ENCODE results near the gene IL1RAPL2.
"Not testable (repeated sequence)": the region's sequence is repeated elsewhere in the genome, so short reads cannot be mapped to it uniquely, and the experiment has no call there.

IL1RAPL2 gene

DNA sequence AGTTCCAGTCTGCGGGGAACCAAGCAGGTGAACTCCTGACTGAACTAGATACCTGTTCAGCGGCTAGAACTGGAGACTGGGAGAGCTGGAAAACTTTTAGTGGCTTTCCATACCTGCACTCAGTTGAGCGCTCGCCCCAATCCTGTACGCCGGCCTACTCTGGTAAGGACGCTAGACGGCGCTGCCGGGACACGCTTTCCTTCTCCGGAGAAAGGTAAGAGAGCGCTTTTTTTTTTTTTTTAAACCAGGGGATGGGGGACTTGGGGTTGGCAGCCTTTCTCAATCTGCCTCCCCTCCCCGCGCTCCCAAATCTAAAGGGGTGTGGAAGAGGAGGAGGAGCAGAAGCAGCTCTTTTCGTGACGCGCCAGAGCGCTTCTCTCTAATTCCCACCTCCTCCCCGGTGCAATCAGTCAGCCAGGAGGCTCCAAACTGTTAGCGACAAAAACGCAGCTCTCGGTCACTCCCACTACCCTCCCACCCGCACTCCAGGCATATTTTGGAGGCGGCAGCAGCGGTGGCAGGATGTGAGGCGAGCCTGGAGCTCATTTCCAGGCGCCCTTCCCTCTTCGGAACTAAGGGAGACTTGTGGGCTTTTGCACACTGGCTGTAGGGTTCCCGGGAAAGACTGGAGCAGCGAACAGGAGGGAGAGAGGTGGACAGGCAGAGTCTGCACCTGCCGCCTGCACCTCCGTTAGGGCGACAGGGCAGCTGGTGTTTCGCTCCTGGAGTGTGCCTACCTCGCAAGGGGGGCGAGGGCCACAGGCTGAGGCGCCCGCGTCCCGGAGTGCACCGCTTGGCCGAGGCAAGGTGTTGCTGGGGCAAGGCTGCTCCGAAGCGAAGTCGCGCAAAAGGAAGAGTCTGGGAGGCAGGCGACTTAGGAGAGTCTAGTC, at the start of gene IL1RAPL2:
Gene IL1RAPL2 (plus strand): TSS at position 409 of the 890 bp plus-strand sequence.
- DNase-seq = no peak

DNA sequence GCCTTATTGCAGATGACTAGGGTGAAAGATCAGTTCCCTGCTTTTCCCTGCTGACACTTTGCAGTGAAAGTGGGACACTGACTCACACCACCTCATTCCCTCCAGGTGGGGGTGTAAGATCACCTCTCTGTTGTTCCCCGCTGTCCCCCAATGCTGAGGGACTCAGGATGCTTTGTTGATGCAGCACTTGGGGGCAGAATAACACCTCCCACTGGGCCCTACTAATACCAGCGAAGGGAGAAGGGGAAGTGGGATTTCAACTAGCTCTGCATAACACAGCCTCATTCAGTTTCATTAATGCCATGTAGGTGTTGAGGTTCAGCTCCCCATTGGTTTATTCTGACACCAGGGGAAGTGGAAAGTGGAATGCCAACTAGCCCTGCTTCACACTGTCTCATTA, 43.6 kb upstream of the IL1RAPL2 start:
- DNase-seq = no peak

DNA sequence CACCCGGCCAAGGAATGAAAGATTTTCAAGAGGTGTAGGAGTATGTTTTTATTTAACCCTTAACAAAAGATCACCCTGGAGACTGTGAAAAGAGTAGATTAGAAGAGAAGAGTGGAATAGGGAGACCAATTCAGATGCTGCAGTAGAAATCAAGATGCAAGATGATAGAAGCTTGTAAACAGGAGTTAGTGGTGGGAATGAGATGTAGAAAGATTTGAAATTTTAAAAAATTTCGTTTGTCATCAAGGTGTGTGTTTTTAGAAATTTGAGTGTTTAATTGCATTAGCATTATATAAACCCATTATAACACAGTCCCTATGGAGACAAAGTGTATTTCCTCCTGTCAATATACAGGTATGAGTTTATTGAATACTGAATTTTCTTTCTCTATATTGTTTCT, 42.1 kb upstream of the IL1RAPL2 start:
- DNase-seq = no peak

DNA sequence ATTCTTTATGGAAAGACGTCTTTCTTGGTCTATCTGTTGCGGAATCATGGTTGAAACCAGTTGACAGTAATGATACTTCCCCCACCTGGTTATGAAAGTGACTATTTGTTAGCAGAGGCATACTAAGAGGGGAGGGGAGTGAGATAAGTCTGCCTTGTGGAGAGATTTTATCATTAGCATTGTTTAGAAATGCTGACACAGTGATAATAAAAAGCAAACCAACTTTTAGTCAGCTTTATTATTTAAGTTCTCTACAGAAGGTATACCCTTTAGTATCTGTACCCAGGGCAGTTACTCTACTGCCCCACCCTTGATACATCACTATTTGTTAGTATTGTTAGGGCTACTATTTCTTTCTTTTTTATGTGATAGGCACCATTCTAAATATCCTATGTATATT, 26.9 kb upstream of the IL1RAPL2 start:
- no peak for DNase-seq

DNA sequence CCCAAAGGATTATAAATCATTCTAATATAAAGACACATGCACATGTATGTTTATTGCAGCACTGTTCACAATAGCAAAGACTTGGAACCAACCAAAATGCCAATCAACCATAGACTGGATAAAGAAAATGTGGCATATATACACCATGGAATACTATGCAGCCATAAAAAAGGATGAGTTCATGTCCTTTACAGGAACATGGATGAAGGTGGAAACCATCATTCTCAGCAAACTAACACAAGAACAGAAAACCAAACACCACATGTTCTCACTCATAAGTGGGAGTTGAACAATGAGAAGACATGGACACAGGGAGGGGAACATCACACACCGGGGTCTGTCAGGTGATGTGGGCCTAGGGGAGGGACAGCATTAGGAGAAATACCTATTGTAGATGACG, 23.6 kb upstream of the IL1RAPL2 start:
- DNase-seq = not testable (repeated sequence)

DNA sequence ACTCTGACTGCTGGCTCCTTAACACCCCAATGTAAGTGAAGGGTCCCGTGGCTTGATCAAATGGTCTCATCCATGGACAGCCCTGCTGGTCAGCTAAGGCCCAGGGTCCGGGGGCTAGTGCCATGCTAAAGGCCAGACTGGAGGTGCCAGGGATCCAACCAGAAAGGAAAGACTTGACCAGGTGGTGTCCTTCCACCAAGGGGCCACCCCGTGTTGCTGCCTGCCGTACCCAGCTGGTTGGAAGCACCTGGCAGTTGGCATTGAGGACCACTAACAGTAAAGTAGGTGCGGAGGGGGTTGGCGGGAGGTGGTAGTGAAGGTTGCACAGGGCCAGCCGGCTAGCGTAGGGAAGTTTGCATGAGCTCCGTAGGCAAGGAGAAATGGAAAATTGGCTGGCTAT, 1.7 kb upstream of the IL1RAPL2 start:
- no peak for DNase-seq

DNA sequence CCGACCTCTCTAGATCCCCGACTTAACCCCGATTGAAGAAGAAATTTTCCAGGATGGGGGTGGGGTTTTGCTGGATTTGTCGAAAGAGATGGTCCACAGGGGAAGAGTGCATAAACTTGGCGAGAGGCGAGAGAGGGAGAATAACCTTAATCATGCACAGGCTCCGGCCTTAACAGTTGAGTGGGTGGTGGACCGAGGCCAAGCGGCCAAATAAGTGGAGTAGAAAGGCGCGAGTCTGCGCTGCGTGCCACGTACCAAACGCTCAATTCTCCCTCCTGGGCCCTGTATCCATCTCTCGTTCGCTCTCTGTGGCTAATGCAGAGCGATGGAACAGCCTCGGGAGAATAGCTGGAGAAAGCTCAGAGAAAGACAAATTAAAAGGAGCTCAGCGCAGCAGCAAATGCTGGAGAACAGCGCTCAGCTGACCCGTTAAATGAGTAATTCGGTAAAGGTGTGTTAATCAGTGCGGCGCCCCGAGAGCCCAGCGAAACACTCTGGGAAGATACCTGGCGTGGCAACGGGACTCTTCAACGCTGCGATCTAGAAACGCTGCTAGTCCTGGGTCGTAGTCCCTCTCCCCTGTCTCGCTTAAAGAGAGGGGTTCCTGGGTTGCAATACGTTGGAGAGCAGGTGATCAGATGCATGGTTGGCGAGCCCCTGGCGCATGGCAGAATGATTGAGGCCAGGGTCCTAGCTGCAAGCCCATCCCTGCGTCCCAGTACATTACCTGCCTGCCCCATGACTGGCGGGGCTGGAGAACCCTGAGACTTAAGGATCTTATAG, 887 bp upstream of the IL1RAPL2 start:
- DNase-seq = no peak

DNA sequence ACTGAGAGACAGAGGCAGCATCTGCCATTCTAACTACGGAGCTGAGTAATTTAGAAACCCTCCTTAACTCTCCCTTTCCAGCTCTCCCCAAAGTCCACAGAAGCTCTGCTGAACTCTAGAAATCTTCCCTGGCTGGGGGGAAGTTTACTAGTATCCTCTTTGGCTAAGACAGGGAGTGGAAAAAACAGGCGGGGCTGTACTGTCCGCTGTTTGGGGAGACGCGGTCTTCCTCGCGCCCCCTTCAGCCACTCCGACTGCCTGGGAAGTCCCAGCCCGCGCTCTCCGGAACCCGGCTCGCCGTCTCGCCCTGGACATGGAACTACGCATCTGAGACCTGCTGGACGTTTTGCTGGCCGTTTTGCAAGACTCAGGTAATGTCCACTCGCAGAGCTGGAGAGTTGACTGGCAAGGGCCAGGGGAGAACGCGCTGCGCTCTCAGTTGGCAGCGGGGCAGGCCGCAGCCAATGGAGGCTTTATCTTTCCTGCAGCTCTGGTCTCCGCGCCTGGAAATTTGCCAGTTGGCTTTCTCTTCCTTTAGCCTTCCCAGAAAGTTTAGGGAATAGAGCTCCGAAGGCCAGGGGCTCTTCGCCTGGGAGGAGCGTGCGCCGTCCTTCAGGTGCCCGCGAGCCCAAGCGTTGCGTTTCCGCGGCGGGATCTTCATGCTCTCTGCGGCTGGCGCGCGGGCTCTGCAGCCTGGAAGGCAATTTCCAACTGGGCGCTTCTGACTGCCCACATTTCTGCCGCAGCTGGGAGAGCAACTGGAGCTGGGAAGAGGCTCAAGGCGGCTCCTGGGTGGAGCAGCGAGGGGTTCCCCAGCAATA, 892 bp downstream of the IL1RAPL2 start:
- no peak for DNase-seq

DNA sequence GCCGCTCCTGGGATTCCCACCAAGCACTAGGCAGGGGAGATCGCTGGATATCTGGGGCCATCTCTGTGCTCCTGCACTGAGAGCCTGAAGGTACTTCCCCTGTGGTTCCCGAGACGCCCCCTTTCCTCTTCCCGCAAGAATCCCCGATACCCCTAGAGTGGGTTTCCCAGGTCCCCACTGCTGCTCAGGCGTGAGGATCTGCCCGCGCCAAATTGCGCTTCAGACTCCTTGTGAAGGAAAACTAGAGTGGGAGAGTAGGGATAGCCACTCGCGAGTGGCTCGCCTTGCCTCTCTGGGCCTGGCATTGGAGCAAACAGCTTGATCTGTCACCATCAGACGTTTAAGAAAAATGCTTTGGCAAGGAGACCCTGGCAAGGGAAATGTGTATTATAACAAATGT, 1.5 kb downstream of the IL1RAPL2 start:
- DNase-seq = no peak

DNA sequence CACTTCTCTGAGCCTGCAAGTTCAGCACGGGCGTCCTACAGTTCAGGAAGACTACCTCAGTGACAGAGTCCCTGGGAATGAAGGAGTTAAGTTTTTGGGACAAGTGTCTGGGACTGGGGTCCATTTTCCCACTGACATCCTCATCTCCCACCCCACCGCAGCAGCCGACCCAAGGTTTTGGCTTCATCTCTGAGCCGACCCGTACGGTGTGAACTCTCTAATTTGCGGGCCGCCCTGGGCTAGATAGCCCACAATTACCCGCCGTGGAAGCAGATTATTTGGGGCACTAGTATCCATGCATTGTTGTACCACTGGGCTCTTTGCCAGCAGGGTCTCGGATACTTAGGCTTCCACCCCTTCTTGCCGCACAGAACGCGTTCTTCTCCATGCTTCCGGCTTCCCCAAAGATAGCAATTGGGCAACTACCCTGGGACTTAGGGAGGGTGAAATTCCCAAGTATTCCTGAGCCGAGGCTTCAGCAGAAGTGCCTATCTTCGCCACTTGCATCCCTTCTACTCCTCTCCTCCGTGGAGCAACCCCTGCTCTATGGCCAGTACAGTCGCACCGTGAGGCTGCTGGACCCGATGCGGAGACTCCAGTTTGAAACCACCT, 2.4 kb downstream of the IL1RAPL2 start:
- DNase-seq = no peak

DNA sequence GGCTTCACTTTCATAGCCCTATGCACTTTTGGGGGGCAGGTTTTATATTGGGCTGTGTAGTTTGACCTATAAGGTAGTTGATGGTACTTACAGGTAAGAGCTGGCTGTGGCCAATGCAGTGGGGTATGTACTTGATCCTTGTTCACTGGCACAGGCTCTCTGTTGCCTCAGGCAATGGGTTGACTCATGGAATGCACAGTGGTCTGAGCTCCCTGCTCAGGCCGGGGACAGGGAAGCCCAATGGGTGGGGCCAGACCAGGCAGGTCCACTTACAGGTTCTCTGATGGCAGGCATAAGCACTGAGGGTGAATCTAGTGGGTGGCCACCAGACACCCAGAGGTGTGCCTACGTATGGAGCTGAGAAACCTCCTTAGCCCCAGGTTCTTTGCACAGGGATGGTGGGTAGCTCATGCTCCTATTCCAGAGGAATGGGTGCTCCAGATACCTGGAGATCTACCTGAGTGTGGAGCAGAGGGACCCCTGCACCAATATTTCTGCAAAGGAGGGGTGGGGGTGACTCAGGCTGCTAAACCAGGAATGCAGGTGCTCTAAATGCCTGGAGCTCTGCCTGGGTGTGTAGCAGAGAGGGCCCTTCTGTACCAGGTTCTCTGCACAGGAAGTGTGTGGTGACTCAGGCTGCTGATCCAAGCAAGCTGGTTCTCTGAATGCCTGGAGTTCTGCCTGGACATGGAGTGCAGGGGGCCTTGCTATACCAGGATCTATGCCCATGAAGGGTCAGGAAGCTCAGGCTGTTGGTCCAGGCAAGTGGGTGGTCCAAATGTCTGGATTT, 52.3 kb downstream of the IL1RAPL2 start:
- DNase-seq = no peak

DNA sequence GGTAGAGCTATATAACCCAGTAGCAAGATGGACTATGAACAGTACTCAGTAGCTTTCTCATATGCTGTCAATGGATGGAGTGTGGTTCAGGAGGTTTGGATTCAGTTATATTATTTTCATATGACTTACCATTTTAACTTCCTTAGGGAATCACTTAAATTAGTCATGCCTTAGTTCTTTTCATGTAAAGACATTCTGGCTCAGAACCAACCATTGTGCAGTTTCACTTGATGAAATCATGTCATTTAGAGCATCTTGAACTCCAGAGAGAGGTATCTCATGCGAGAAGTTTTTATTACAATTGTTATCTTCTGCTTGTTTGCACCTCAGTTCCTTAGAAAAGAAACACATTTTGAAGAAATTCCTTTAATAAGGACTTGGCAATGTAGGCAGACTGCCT, 55.8 kb downstream of the IL1RAPL2 start:
- DNase-seq = no peak

DNA sequence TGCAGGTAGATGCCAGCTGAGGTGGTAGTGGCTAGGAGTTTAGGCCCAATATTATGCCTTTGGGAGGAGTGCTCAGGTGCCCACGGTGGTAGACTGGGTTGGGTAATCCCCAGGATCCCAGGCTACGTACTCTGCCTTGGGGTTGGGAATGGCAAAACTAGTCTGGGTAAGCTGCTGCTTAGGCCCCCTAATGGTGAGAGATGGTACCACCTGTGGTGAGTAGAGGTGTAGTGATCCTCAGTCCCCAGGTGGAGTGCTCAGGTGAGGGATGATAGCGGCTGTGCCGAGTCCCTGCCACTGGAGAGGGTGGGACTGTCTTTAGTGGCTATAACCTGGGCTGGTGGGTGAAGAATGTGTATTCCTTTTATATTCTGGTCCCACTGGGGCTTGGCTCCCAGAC, 75.2 kb downstream of the IL1RAPL2 start:
- DNase-seq = no peak

DNA sequence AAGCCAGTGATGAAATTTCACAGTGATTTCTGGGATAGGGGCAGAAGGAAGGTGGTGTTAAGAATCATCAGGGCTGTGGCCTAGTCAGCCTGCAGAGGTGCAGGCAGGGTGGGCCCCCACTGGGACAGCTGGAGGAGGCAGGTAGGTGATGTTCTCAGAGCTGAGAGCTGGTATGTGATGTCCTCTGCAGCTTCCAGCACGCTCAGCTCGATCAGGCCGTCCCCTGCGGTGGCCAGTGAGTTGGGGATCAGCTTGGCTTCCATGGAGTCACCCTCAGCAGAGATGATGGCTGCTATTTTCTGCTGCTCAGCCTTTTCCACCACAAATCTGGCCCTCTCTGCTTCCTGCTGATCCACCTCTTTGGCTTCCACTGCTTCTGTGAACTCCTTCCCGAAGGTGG, 81.1 kb downstream of the IL1RAPL2 start:
- DNase-seq = no peak

DNA sequence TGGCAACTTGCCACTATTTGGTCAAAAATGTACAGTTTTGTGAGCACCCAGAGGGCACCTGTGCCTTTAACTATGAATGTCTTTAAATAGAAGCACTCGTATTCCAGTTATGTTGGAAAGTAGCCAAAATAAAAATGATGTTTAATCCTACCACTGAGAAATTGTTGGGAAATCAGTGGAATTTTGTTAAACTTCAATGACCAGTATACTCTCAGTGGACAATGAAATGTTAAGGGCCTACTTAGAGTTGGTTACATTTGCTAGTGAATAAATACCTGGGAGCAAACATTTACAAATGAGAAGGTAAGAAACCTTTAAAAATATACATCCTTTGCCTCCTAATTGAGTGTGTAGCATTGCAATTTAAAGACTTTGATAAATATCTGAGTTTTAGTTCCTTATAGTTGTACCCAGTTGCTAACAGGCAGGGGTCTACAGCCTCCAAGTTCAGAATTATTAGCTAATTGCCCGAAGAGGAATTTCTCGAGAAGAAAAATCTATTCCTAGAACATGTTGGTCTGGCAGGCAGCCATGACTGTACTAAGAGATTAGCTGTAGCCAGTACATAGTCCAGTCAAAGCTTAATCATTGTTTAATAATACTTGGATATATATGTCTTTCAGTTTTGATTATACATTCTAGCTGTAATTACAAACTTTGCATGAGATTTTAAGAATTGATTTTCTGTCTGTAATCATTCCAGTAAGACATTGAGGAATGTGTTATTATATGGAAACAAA, 93.2 kb downstream of the IL1RAPL2 start:
- DNase-seq = no peak

DNA sequence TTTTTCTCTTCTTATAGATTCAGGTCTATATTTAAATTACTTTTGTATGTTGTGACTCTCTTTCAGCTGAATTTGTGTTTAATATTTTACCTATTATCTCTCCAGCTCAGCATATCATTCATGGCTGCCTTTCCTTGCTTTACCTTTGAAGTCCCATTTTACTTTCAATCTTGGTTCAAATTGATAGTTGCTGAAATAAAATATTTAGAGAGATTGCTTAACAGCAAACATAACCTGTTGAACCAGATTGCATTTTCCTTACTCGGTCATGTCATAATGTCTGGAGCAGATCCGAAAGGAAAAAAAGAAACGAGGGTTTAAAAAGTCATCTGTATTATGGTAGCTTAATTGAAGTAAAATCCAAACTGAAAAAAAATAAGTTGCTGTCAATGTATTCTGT, 94.1 kb downstream of the IL1RAPL2 start:
- DNase-seq = no peak

DNA sequence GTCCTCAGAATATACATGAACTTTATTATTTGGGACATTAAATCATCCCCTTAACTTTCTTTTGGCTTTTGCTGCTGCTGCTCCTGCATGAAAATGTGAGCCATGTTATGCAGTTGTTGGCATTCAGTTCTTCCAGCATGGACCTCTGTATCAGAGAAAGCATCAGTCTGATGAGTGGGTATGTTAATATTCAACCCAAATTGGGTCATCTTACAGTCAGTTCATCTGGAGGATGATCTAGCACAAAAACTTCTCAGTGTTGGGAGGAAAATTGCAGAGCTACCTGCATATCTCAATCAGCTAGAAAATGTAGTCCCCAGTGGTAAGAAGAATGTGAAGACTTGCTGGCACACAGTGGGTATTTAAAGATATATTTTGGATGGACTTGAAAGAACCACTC, 96.7 kb downstream of the IL1RAPL2 start:
- no peak for DNase-seq

DNA sequence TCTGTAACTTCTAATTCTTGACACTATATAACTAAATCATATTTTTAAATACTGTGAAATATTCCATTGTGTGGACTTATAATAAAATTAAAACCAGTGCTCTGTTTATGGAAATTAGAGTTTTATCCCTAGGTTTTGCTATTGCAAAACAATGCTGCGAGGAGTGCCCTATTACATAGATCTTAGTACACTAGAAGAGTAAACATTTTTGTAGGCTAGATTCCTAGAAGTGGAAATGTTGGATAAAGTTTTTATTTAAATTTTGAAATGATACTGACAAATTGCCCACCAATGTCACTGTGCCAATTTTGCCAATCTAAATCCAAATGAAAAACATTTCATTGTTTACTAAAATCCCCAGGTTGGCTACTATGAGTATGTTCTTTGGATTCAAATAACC, 99.7 kb downstream of the IL1RAPL2 start:
- no peak for DNase-seq

DNA sequence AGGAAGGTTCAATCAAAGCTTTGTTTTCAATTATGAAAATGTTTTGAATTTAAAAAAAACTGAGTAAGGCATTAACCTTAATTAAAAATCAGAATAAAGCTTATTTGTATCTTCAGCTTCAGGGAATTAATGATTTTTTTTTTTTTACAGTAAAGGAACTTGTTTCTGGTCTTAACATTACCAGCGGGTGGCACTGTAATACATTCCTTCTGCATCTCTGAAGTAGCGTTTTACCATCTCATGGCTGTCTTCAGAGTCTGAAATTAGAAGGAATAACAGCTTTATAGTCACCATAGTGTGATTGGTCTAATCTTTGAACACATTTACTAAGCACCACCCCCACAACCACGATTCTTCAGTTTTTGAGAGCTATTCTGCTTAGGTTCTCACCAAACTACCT, 102.6 kb downstream of the IL1RAPL2 start:
- no peak for DNase-seq

DNA sequence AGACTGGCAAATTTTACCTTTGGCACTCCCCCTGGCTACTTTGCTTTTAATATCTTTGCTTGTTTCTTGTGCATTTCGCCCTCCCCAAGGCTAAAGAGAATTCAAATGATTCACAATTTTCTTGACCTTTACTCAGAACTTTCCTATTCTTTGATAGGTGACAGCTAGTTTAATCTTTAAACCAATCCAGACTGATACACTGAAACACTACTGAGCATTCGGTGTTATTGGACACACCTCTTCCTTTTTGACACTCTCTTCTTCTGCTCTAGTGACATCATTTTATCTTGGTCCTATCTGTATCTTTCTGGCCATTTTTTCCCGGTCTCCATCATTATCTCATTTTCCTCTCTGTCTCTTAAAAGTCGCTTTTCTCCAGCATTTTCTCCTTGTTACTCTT, 103.1 kb downstream of the IL1RAPL2 start:
- no peak for DNase-seq

DNA sequence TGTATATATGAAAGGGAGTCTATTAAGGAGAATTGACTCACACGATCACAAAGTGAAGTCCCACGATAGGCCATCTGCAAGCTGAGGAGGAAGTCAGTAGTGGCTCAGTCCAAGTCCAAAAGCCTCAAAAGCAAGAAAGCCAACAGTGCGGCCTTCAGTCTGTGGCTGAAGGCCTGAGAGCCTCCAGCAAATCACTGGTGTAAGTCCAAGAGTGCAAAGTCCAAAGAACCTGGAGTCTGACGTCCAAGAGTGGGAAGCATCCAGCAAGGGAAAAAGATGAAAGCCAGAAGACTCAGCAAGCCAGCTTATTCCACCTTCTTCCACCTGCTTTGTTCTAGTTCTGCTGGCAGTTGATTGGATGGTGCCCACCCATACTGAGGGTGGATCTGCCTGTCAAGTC, 104.1 kb downstream of the IL1RAPL2 start:
- no peak for DNase-seq
